SK-N-SH treated with all-trans-retinoic acid at 6 μM for 48 hours (cell line): ENCODE measurements around the gene RASIP1.

ENCODE experiments used
- ATAC-seq: fragments of 200-7000 bp; cut with Tn5 transposase; 3 replicates; pipeline ENCODE4 v1.9.1; 2020; ENCODE audit warnings: mild to moderate bottlenecking, moderate library complexity
- CREB5 ChIP-seq: fragments of 250-450 bp; sonication (Bioruptor Pico); IDR thresholded peaks from 2 replicates; pipeline ENCODE4 v1.5.1; 2020; ENCODE audit warnings: low read depth, mild to moderate bottlenecking, moderate library complexity
- CSRNP3 ChIP-seq: fragments of 250-450 bp; sonication (Bioruptor Pico); IDR thresholded peaks from 2 replicates; pipeline ENCODE4 v1.5.1; 2021; ENCODE audit warnings: mild to moderate bottlenecking, moderate library complexity
- ESRRG ChIP-seq: fragments of 250-450 bp; sonication (Bioruptor Pico); IDR thresholded peaks from 2 replicates; pipeline ENCODE4 v1.6.1; 2021; ENCODE audit warnings: mild to moderate bottlenecking
- GLIS3 ChIP-seq: fragments of 250-450 bp; sonication (Bioruptor Pico); IDR thresholded peaks from 2 replicates; pipeline ENCODE4 v1.5.0; 2020; ENCODE audit warnings: mild to moderate bottlenecking, moderate library complexity
- OSR1 ChIP-seq: fragments of 250-450 bp; sonication (Bioruptor Pico); IDR thresholded peaks from 2 replicates; pipeline ENCODE4 v1.8.0; 2022; ENCODE audit warnings: moderate library complexity, mild to moderate bottlenecking, inconsistent platforms
- PATZ1 ChIP-seq: fragments of 250-450 bp; sonication (Bioruptor Pico); IDR thresholded peaks from 2 replicates; pipeline ENCODE4 v1.8.0; 2020; ENCODE audit warnings: mild to moderate bottlenecking, moderate library complexity, borderline replicate concordance
- POU6F1 ChIP-seq: fragments of 250-450 bp; sonication (Bioruptor Pico); IDR thresholded peaks from 2 replicates; pipeline ENCODE4 v1.8.0; 2021; ENCODE audit warnings: low read depth, mild to moderate bottlenecking, moderate library complexity, borderline replicate concordance
- RARB ChIP-seq: fragments of 250-450 bp; sonication (Bioruptor Pico); IDR thresholded peaks from 2 replicates; pipeline ENCODE4 v1.8.0; 2021; ENCODE audit warnings: mild to moderate bottlenecking, moderate library complexity
- SNAI2 ChIP-seq: fragments of 250-450 bp; sonication (Bioruptor Pico); IDR thresholded peaks from 2 replicates; pipeline ENCODE4 v1.5.0; 2020; ENCODE audit warnings: mild to moderate bottlenecking, moderate library complexity
- TOX ChIP-seq: fragments of 250-450 bp; sonication (Bioruptor Pico); IDR thresholded peaks from 2 replicates; pipeline ENCODE4 v1.8.0; 2021; ENCODE audit warnings: mild to moderate bottlenecking, moderate library complexity, borderline replicate concordance
- TSHZ2 ChIP-seq: fragments of 250-450 bp; sonication (Bioruptor Pico); IDR thresholded peaks from 2 replicates; pipeline ENCODE4 v1.5.0; 2020; ENCODE audit warnings: mild to moderate bottlenecking, moderate library complexity
- ZC3H10 ChIP-seq: fragments of 250-450 bp; sonication (Bioruptor Pico); IDR thresholded peaks from 2 replicates; pipeline ENCODE4 v1.5.1; 2021; ENCODE audit warnings: mild to moderate bottlenecking, moderate library complexity
- ZFP3 ChIP-seq: fragments of 250-450 bp; sonication (Bioruptor Pico); IDR thresholded peaks from 2 replicates; pipeline ENCODE4 v1.5.0; 2020; ENCODE audit warnings: mild to moderate bottlenecking, moderate library complexity
- ZFP30 ChIP-seq: fragments of 450-650 bp; formaldehyde crosslinking; IDR thresholded peaks from 2 replicates; pipeline ENCODE4 v1.5.0; 2022; ENCODE audit warnings: mild to moderate bottlenecking, moderate library complexity
- ZNF565 ChIP-seq: fragments of 450-650 bp; formaldehyde crosslinking; conservative IDR thresholded peaks from 2 replicates; pipeline ENCODE4 v1.5.0; 2020; ENCODE audit warnings: low read depth, mild to moderate bottlenecking, moderate library complexity
- ZNF70 ChIP-seq: fragments of 450-650 bp; formaldehyde crosslinking; IDR thresholded peaks from 2 replicates; pipeline ENCODE4 v1.5.0; 2020; ENCODE audit warnings: mild to moderate bottlenecking, moderate library complexity
- ZNF8 ChIP-seq: fragments of 450-650 bp; formaldehyde crosslinking; IDR thresholded peaks from 2 replicates; pipeline ENCODE4 v1.5.0; 2020; ENCODE audit warnings: mild to moderate bottlenecking, moderate library complexity

The RASIP1 gene

GRCh38 chr19:48722196-48722708 is 18.2 kb downstream of the RASIP1 start:
- no peak for ATAC-seq
- TF ChIP-seq ZC3H10 (CRISPR knock-in tag) (no peak), TOX (CRISPR knock-in tag) (no peak), OSR1 (CRISPR knock-in tag) (no peak), CSRNP3 (CRISPR knock-in tag) (no peak), ZNF8 (no peak), ZFP3 (CRISPR knock-in tag) (no peak), ESRRG (CRISPR knock-in tag) (no peak), POU6F1 (CRISPR knock-in tag) (no peak), ZNF70 (CRISPR knock-in tag) (no peak), TSHZ2 (CRISPR knock-in tag) (no peak), ZNF565 (CRISPR knock-in tag) (no peak), RARB (CRISPR knock-in tag) (no peak), ZFP30 (CRISPR knock-in tag) (no peak), CREB5 (CRISPR knock-in tag) (no peak), GLIS3 (CRISPR knock-in tag) (no peak)

GRCh38 chr19:48720613-48721296 is 19.7 kb downstream of the RASIP1 start:
- ATAC-seq: peak; percentile 91
- TF ChIP-seq ZNF8 (no peak), ZNF70 (CRISPR knock-in tag) (no peak), ZFP30 (CRISPR knock-in tag) (no peak), SNAI2 (CRISPR knock-in tag) (no peak), POU6F1 (CRISPR knock-in tag) (no peak), TSHZ2 (CRISPR knock-in tag) (peak; percentile 45; the same call in 1 of the 2 replicates), ZC3H10 (CRISPR knock-in tag) (no peak), PATZ1 (CRISPR knock-in tag) (no peak)
